Pancreas (tissue), 10 donors: ENCODE data around the gene UPK3A. TPM values are rescaled to one million over a fixed set of nuclear protein-coding genes. Genes with fewer than 3 reads are reported as not detected.

ENCODE experiments used
- ATAC-seq, 4 donors: fragments of 200-7000 bp; cut with Tn5 transposase; one replicate each; pipeline versions ENCODE4 v1.8.0 to v1.9.1; 2020; ENCODE audit warnings: mild to moderate bottlenecking in 4 of 4, moderate library complexity in 4 of 4
- DNase-seq, 6 donors: peaks; one replicate each; pipeline ENCODE4 v3.0.0-alpha.2; 2020
- FAIRE-seq: peaks from 2 replicates; lab custom pipeline; 2012; peaks lifted over from hg19 to GRCh38; lab: Jason Lieb, UNC
- H3K27ac ChIP-seq, 4 donors: fragments of 200-600 bp; sonication (generic); 1 replicate in 3 of 4; 2 replicates in 1 of 4; pipeline versions ENCODE4 v1.5.0 to v1.8.0; 2020
- H3K27me3 ChIP-seq, 4 donors: fragments of 200-600 bp; one replicate each; pipeline ENCODE4 v1.8.0; 2021
- H3K36me3 ChIP-seq, 3 donors: fragments of 200-600 bp; sonication (generic) in 1 of 3; one replicate each; pipeline versions ENCODE4 v1.5.0 to v1.8.0; 2020 to 2021
- H3K4me1 ChIP-seq, 3 donors: fragments of 200-600 bp; one replicate each; pipeline ENCODE4 v1.8.0; 2021
- H3K4me3 ChIP-seq, 4 donors: fragments of 200-600 bp; sonication (generic) in 2 of 4; one replicate each; pipeline versions ENCODE4 v1.5.0 to v1.8.0; 2020 to 2021
- H3K9me3 ChIP-seq, 4 donors: fragments of 200-600 bp; one replicate each; pipeline ENCODE4 v1.8.0; 2021
- CTCF ChIP-seq, 4 donors: fragments of 200-600 bp; sonication (generic) in 3 of 4; IDR thresholded peaks; one replicate each; pipeline versions ENCODE4 v1.5.0 to v1.8.0; 2021; ENCODE audit warnings: antibody characterized with exemption in 4 of 4
- WGBS, 2 donors: extraction: QIAGEN DNeasy Blood & Tissue Kit; methylation state at CpG; one replicate each; pipeline ENCODE4 v1.1.7; 2013; 5-methylcytosine and 5-hydroxymethylcytosine counted together
- intact Hi-C, 3 donors: fragments of 100-400 bp; cut with DNase I; formaldehyde crosslinking; loops; one replicate each; pipeline versions ENCODE4 v1.11.1 to v1.14.2; 2022
- polyA plus RNA-seq, 2 donors: library from polyadenylated mRNA; stranded (reverse); fragments of 200-250 nt; gene quantifications; one replicate each; pipeline ENCODE4 v1.2.3, GENCODE V29; 2013
- total RNA-seq, 6 donors: library from RNA; stranded (reverse); fragmentation: NEBNext Ultra II Directional in 4 of 6; extraction: Animal tissue kit (Norgen Biotek cat#: 25700) in 4 of 6; gene quantifications; one replicate each; pipeline versions ENCODE4 v1.2.1 to v1.2.4, GENCODE V29; 2021 to 2023
- donor health status: healthy with polysubstance abuse.
- donor health status: DM: no; HTN: no; CAD: no; lungs with moderate emphysema.
- donor health status: DM: no; HTN: no; CAD: no.
- donor health status: control.
- donor health status: control.
- donor health status: Bipolar disorder and iron deficiency.
- donor health status: DM: yes; HTN: yes; CAD: no.
- donor health status: DM: no; HTN: no; CAD: no.
- donor health status: DM: no; HTN: no; CAD: no.
- donor health status: DM: yes; HTN: yes; CAD: no.

The UPK3A gene
- total and polyA plus RNA-seq, 8 donors = 0.21 TPM; not detected in 7

DNA sequence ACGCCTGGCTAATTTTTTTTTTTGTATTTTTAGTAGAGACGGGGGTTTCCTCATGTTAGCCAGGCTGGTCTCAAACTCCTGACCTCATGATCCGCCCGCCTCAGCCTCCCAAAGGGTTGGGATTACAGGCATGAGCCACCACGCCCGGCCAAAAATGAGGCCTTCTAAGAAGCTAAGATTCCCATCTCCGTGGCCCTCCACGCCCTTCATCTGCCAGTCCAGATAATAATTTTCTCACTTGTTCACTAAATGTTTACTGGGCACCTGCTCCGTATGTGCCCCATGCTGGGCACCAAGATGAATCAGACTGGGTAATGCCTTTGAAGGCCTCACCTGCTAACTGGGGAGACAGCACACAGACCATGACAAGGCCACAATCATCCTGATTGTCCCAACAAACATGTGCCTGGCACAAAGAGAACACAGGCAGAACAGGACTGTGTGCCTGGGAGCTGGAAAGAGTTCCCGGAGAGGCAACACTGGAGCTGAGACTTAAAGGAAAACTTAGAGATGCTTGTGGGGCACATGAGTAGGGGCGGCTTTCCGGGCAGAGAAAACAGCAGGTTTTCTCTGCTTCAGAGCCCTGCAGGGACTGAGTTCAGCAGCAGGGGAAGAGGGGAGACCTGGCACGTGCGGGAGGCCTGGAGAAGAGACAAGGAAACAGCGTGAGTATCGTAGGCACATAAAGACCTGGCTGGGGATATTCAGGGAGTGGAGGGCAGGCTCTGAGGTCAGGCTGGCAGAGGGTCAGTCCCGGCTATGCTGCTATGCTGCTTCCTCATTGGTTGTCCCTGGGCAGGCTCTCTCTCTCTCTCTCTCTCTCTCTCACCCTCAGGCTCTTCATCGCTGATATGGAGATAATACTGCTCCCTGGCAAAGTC lies 46.4 kb upstream of the UPK3A start:
- no peak for FAIRE-seq
- Histone ChIP-seq H3K27ac (no peak overlapping the region), H3K9me3 (no peaks in the 10 kb centered on the region), H3K4me1 (peaks cover 6 to 9% (median 9%) of the 10 kb centered on the region in 3 donors), H3K36me3 (no peaks in the 10 kb centered on the region), H3K4me3 (no peak overlapping the region), H3K27me3 (no peaks in the 10 kb centered on the region)
- 92% methylated on average over 18 of the region's 18 CpGs for WGBS, 2 donors
- no peak for DNase-seq
- intact Hi-C loops = no loop called here
- ATAC-seq = no peak
- no peak for TF ChIP-seq CTCF (IDR thresholded peaks at IDR 0.05)

DNA sequence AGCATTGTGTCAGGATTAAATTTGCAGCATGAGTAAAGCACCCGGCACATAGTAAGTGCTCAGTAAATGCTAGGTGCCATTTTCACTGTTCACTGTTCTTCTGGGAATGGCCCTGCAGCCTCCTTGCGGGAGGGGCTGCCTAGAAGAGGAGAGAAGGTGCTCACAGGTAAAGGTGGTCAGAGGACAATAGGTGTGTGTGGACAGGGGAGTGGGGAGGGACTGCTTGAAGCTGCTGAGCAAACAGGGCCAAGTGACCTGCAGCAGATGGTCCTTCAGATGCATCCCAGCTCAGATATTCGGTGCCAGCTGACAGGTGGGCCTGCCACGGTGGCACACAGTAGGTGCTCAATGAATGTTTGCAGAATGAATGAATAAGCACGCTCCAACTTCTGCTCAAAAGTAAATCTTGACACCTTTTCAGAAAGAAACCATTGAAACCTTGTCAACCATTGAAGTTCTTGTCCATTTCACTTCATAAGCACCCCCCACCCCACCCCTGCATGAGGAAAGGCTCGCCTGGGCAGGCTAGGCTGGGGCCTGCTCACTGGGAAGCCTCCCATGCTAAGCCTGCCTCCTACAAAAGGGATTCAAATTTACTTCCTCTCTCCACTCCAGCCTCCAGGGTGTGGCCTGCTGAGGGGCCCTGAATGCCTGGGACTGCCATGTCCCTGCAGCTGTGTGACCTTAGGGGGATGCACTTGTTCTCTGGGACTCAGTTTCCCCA lies 45.6 kb upstream of the UPK3A start:
- DNase-seq = peak in 1 of 6 donors; percentile 33
- Histone ChIP-seq H3K4me3 (peak overlapping the region in 1 of 4 donors; percentile 71), H3K9me3 (no peaks in the 10 kb centered on the region), H3K4me1 (peaks cover 6 to 13% (median 9%) of the 10 kb centered on the region in 3 donors), H3K36me3 (no peaks in the 10 kb centered on the region), H3K27ac (no peak overlapping the region), H3K27me3 (no peaks in the 10 kb centered on the region)
- no peak for TF ChIP-seq CTCF (IDR thresholded peaks at IDR 0.05)
- WGBS, 2 donors = 77 to 83% methylated on average over 6 of the region's 6 CpGs
- intact Hi-C loops = no loop called here
- no peak for FAIRE-seq
- no peak for ATAC-seq

GRCh38 chr22:45239681-45240051 lies 45.1 kb upstream of the UPK3A start:
- TF ChIP-seq CTCF (IDR thresholded peaks at IDR 0.05) = no peak
- ATAC-seq (no peak), FAIRE-seq (no peak), DNase-seq (no peak)
- H3K9me3 ChIP-seq = no peaks in the 10 kb centered on the region
- H3K27me3 ChIP-seq = no peaks in the 10 kb centered on the region
- no peaks in the 10 kb centered on the region for H3K36me3 ChIP-seq
- peaks cover 6 to 13% (median 9%) of the 10 kb centered on the region in 3 donors for H3K4me1 ChIP-seq
- no peak overlapping the region for H3K27ac ChIP-seq
- peak overlapping the region; percentile 44 to 71 (median 62) for H3K4me3 ChIP-seq
- 57 to 61% methylated on average over 8 of the region's 8 CpGs for WGBS, 2 donors
- intact Hi-C loops = no loop called here

GRCh38 chr22:45240104-45240809 lies 44.5 kb upstream of the UPK3A start:
- Histone ChIP-seq H3K4me3 (peak overlapping the region; percentile 44 to 71 (median 62)), H3K27ac (no peak overlapping the region), H3K36me3 (no peaks in the 10 kb centered on the region), H3K27me3 (no peaks in the 10 kb centered on the region), H3K9me3 (no peaks in the 10 kb centered on the region), H3K4me1 (peaks cover 6 to 13% (median 13%) of the 10 kb centered on the region in 3 donors)
- no peak for FAIRE-seq
- 3 to 4% methylated on average over 43 to 73 of the region's 73 CpGs for WGBS, 2 donors
- peak; percentile 10 to 34 (median 14) for ATAC-seq
- peak in 4 of 6 donors; percentile 27 to 86 (median 62) for DNase-seq
- TF ChIP-seq CTCF (IDR thresholded peaks at IDR 0.05) = no peak
- intact Hi-C loops = no loop called here
